NOMO-1 treated with DMSO at 0.1 percent for 48 hours (cell line): ENCODE measurements around the gene CMTM4.
"Not testable (repeated sequence)": the region's sequence is repeated elsewhere in the genome, so short reads cannot be mapped to it uniquely, and the experiment has no call there.

Experiments used
- DNase-seq: peaks from one replicate; lab custom pipeline; 2025; ENCODE audit not compliant: unreplicated experiment; lab: John Stamatoyannopoulos, UW

CMTM4 gene

DNA sequence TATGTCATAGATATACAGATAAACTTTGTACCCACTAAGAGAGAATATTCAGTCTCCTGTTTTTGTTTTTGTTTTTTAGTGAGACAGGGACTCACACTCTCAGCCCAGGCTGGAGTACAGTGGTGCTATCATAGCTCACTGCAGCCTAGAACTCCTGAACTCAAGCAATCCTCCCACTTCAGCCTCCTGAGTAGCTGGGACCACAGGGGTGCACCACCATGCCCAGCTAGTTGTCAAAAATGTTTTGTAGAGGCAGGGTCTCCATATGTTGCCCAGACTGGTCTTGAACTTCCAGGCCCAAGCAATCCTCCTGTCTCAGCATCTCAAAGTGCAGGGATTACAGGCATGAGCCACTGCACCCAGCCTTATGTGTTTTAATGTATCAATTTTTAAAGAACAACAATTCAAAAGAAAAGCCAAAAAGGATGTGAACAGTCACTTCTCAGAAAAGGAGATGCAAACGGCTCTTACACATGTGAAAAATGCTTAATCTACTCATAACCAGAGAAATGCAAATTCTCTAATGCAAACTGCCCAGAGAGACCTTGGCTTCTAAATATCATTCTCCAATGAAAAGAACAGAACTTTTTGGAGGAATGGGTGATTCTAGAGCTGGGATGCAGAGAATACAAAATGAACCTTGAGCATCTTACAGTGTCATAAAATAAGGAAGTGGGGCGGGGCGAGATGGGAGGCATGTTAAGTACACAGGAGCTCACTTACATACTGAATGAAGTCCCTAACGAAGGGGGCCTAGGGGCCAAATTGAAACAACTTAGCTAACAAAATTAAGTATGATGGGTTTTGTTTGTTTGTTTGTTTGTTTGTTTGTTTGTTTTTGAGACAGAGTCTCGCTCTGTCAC lies 99.3 kb downstream of the CMTM4 start:
- DNase-seq, result peak; percentile 4

DNA sequence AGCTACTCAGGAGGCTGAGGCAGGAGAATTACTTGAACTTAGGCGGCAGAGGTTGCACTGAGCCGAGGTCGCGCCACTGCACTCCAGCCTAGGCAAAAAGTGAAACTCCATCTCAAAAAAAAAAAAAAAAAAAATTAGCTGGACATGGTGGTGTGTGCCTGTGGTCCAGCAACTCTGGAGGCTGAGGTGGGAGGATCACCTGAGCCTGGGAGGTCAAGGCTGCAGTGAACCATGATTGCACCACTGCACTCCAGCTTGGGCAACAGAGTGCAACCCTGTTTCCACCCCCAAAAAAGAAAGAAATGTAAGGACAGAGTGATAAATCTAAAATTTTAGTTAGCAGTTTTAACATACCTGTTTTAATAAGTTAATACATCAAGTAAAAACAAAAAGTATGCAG lies 100.0 kb downstream of the CMTM4 start:
- not testable (repeated sequence) for DNase-seq

DNA sequence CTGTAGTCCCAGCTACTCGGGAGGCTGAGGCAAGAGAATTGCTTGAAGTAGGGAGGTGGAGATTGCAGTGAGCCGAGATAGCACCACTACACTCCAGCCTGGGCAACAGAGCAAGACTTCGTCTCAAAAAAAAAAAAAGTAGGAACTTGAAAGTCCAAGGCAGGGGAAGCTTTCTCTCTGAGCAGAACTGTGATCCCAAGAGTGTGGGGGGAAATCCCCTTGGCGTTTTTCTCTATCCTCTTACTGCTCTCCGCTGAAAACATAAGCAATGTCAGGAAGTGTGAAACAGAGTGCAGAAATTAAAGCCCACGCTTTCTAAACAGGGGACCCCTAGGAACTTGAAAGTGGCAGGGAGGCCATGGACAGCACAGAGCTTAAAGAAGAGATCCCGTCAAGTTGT lies 101.8 kb downstream of the CMTM4 start:
- no peak for DNase-seq

DNA sequence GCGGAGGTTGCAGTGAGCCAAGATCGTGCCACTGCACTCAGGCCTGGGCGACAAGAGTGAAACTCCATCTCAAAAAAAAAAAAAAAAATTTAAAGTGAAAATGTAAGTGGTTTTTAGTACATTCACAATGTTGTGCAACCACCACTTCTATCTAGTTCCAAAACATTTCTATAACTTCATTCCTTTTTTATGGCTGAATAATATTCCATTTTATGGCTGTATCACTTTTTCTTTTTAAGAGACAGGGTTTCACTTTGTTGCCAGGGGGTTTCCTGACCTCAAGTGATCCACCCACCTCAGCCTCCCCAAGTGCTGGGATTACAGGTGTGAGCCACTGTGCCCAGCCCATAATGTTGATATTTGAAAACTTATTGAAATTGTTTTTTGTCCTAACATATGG lies 103.7 kb downstream of the CMTM4 start:
- DNase-seq, result no peak

DNA sequence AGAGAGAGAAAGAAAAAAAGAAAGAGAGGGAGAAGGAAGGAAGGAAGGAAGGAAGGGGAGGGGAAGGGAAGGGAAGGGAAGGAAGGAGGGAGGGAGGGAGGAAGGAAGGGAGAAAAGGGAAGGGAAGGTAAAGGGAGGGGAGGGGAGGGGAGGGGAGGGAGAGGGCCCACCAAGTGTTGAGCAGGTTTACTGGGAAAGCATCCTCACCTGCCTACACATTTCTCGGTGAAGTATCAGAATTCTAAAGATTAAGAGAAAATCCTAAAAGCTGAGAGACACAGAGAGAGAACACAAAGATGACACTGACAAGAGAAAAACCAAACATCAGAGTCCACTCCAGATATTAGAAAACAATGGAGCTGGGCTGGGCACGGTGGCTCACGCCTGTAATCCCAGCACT lies 104.3 kb downstream of the CMTM4 start:
- no peak for DNase-seq

DNA sequence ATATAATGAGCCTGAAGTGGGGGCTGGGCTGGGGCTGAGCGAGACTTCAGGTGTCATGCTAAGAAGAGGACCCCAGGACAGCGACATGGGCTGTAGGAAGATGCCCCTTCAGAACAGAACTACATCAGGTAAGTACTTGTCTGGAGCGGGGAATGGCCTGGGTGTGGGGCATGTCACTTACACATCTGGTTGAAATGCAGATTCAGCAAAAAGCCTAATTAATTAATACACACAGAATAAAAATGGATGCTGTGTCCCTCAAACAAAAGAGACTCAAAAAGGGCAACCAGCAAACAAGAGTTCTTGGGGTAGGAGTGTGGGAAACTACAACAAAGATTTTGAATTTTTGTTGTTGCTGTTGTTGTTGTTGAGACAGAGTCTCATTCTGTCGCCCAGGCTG lies 105.5 kb downstream of the CMTM4 start:
- no peak for DNase-seq

DNA sequence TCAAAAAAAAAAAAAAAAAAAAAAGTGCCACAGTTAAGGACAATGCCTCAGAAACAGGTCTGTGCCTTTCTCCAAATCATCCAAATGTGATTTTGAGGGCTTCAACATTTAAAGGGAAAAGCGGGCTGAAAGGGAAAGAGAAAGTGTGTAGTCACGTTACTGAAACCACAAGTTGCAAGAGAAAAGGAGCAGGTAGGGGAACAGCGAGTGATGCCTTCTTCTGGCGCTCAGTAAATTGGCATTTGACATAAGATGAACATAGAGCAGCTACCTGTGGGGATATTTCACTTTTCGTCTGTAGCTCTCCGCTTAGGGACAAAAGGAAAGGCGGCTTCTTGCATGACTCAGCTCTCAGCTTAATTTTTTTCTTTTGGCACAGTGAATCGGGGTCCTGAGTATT lies 106.2 kb downstream of the CMTM4 start:
- DNase-seq, result peak; percentile 52

DNA sequence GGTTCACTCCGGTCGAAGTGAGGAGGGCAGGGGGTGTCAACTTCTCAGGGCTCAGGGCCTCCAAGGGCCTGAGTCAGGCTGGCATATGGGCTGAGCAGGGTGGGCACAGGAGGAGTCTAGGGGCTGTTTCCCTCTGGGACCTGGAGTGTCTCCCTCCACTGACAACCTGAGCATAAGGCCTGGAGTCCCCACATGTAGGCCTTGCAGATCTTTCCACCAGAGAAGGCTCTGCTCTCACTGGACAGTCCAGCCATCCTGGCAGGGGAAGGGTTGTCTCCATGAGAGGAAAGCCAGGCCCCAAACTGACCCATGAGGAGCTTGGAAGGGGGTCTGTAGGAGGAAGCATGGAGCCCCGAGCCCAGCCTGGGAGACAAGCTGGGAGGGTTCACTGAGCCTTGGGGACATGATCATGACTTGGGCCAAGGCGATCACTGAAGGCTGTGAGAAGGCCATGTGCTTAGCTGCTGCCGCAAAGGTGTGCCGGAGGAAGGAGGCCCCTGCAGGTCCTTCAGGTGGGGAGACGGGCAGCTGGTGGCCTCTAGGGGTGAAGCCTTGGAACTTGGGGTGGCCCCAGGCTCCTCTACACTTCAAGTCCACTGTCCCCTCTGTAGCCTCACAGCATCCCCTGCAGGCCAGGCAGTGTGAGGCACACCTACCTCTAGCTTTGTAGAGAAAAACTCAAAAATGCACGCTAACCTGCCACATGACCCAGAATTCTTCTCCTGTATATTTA lies 107.4 kb downstream of the CMTM4 start:
- DNase-seq, result peak; percentile 47

DNA sequence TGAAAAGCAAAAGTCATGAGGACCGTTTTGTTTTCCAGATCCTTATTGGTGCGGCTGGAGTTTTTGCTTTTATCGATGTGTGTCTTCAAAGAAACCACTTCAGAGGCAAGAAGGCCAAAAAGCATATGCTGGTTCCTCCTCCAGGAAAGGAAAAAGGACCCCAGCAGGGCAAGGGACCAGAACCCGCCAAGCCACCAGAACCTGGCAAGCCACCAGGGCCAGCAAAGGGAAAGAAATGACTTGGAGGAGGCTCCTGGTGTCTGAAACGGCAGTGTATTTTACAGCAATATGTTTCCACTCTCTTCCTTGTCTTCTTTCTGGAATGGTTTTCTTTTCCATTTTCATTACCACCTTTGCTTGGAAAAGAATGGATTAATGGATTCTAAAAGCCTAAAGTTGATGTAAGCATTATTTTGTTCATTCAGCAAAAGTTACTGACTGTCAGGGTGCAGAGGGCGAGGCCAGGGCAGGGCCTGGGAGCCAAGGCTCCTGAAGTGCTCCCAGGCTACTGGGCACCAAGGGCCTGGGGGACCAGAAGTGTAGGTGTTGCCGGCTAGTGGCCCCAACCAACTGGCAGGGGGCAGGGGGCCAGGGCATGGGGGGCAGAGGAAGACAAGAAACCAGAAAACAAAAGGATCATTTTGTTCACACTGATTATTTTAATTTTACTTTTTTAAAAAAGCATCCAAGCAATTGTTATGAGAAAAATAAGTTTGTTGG lies 108.5 kb downstream of the CMTM4 start:
- no peak for DNase-seq

DNA sequence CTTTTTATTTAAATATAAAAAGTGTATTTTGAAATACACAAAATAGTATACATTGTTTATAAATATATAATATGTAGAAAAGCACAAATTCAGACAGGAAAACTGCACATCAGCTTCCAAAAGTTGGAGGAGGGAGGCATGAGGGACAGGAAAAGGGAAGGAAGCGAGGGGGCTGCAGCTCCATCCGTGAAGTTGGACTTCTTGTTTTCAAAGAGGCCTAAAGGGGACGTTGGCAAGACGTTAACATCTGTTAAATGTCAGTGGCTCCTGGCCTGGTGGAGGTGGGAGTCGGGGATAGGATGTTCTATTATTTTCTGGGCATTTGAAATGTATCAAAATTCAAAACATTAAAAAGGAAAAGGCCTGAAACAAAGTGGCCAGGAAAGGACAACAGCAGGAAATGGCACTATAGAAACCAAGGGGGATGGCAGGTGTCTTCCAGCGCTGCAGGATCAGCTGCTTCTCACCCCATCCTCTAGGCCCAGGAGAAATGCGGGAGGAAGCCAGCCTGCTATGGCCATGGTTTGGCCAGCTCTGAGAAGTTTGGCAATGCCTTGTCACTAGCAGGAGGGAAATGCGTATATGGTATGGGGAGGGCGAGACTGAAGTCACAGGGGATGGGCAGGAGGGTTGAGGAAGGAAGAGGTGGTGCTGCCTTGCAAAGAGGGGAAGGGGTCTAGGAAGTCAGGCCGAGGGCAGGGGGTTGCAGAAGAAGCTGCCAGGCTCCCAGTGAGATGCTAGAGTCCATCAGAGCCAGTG lies 110.9 kb downstream of the CMTM4 start:
- peak; percentile 21 for DNase-seq

DNA sequence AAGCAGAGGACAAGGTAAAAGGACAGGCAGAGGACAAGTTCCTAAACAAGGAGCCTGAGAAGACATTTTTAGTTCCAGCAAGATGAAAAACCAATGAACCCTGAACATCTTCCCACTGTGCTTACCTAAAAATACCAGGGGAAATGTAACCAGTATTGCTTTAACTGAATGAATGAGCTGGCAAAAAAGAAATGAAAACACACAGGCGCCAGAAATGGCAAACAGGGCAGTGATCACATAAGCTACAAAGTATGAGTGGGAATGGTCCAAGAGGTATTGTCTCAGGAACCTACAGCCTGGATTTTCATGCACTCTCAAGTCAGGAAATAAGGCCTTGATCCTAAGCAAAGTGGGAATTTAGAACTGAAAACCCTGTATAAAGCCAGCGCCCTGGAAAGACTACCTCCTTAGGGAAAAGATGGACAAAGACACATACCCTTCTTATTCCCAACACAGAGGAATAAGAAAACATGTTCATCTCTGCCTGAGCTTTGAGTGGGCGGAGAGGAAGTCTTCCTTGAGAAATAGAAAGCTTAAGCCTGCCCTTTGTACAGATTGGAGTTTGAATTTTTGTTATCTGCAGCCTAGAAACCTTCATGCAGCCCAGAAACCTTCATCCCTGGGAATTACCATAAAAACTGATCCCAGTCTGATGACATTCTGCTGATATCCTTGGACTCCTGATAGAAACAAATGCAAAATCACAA lies 115.1 kb downstream of the CMTM4 start:
- no peak for DNase-seq

DNA sequence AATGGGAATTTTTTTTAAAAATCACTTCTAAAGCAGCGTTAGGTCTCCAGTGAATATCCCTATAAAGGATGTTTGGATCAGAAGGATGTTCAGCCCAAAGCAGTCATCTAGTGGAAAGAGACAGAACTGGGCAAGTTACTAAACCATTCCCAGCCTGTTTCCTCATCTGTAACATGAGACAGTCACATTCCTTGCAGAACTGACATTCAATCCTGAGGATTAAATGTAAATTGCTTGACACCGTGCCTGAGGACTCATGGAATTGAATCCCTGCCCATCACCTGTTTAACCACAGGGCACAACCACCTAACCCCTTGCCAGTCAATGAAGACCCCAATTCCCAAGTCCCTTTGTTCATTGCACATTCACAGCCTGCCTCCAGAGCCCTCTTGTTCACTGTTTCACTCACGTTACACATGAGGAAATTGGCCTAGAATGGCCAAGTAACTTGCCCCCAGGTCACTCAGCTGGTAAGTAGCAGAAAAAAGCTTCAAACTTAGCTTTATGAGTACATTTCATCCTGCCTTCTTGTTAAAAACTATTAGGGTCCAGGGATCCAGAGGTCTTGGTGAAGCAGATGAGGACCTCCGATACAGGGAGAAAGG lies 115.8 kb downstream of the CMTM4 start:
- no peak for DNase-seq

DNA sequence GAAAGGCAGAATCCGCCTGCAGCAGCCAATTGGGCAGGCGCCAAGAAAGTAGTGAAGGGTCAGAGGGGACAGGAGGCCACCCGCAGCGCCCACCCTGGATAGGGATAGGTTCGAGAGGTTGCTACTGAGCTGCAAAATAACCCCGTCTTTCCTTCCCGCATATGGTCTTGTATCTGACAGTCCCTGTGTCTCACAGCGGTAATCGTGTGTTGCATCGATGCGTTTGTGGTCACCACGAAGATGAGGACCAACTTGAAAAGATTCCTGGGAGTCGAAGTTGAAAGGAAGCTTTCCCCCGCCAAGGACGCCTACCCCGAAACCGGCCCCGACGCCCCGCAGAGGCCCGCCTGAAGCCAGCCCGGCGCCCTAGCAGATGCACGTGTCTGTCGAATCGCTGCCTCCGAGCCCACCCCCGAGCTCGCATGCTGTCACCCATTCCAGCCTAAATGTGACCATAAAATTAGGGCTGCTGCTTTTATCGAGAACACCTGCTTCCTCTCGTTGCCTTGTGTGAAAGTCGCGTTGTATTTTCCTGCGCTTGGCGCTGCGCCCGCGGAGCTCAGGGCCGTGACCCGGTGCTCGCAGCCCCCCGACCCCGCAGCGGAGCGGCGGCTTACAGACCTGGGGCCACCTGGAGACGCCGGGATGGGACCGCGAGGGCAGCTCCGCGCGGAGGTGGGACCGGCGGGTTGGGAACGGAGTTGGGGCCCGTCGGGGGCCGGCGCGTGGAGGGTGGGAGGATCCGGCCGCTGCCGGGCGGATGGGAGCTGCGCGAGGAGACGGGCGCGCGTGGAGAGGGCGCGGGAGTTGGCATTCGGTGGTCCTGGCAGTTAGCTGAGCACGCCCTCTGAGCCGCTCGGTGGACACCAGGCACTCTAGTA lies 117.7 kb downstream of the CMTM4 start, which contains the start of gene CMTM2:
TSS of gene CMTM2 (plus strand) at position 813 of the 881 bp plus-strand sequence. CDS start 145 bp downstream, outside the sequence.
- DNase-seq, result no peak

DNA sequence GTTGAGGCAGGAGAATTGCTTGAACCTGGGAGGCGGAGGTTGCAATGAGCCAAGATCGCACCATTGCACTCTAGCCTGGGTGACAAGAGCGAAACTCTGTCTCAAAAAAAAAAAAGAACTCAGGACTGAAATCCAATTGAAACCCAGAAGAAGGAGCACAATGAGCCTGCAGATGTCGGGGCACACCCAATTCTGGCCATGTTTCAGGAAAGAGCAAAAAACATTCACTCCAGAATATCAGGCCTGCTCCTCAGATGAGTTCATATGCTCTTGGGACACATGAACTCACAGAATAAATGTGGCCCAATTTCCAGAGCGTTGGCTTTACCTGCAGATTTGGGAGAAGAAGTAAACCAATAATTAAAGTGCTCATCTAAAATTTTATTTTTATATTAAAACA lies 120.2 kb downstream of the CMTM4 start:
- DNase-seq, result no peak

DNA sequence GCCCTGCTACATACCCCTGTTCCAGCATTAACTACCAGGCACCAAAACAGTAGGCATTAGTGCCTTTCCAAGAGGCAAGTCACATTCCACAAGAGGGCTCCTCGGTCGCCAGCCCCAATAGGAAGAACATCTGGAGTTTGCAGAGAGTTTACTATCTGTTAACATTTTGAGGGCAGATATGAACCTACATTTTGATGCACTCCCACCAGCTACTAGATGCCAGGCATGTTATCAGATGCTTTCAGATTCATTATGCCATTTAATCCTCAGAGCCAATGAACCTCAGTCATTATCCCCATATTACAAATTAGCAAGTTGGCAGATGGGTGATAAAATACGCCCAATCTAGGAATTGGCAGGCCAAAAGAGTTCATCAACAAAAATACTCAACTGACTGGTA lies 121.5 kb downstream of the CMTM4 start:
- no peak for DNase-seq

DNA sequence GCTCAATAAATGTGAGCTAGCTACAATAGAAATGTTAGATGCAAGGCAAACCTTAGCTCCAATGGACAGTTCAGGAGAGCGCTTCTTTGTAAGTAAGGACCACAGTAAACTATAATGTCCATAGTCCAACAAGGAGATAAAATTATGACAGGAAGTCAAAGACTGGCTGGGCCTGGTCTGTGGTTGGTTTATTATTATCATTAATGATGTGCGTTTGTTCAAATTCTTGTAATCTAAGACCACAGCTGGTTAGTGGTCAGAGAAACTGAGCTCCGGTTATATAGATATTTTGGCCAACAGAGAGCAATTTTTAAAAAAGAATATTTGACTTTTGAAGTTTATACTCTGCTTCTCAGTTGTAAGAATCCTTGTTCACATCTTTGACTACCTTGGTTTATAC lies 122.0 kb downstream of the CMTM4 start:
- DNase-seq, result no peak

DNA sequence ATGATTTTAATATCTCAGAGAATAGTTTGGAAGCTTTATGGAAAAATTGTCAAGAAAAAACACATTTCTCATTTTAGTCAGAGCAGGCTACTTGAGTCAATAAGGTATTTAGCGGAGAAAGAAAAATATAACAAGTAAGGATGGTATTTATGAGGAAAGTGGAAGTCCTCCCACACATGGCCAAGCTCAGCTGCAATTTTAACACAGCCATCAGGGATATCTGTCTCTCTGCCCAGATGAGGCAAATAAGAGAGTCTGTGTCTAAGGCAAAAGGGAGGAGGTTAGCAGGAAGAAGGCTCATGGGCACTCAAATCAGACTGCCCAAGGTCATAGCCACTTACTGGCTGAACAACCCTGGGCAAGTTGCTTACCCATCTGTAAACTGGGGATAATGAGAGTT lies 122.5 kb downstream of the CMTM4 start:
- DNase-seq, result no peak

DNA sequence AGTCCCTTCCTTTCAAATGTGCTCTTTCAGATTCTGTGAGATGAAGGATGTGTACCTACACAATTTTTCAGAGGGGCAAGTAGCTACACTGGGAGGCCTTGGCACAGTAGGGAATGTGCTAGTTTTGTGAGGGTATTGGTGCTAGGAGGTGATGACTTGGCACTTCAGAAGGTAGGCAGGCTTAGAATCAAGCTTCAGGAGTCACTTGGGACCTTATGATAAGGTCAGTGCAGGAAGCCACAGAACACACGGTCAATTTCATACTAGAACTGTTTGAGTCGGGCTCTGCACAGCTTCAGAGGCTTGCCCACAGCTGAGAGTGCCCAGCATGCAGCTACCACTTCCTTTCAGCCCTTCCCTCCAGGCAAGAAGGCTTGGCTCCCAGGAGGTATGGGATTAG lies 124.2 kb downstream of the CMTM4 start:
- no peak for DNase-seq

DNA sequence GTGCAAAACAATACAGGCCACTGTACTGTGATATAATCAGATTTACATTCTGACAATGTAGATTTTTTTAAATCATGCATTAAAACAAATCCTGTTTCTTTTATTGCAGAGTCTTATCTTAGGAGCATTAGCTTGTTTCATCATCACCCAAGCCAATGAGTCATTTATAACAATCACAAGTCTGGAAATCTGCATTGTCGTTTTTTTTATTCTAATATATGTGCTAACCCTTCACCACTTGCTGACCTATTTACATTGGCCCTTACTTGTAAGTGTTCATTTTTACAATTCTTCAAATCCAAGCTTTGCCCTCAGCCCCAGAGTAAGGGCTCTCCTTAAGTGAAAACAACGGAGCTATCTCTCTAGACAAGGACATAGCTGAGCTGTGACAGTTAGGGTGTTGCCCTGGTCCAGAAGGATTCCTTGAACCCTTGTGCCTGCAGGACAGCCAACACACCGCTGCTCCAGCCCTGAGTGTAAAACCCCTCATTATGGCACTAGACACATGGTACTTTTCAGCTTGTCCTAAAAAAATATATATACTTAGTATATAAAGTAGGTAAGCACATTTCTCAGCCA lies 126.6 kb downstream of the CMTM4 start:
- peak; percentile 5 for DNase-seq
